Lower leg skin (tissue), 3 donors: ENCODE results near the gene ABHD17A.

Source experiments
- CTCF ChIP-seq, 3 donors: fragments of 450-650 bp; IDR thresholded peaks; one replicate each; pipeline ENCODE4 v1.5.1; 2016; ENCODE audit warnings: antibody characterized with exemption in 3 of 3, mild to moderate bottlenecking in 3 of 3, moderate library complexity in 2 of 3
- POLR2A ChIP-seq, 2 donors: fragments of 450-650 bp; IDR thresholded peaks; one replicate each; pipeline ENCODE4 v1.6.1; 2016 to 2017; ENCODE audit warnings: antibody characterized with exemption in 2 of 2, mild to moderate bottlenecking in 1 of 2, moderate library complexity in 1 of 2

- TF ChIP-seq CTCF (IDR thresholded peaks at IDR 0.05) (no peak), POLR2A (IDR thresholded peaks at IDR 0.05) (no peak)
Observed at GRCh38 chr19:1856345-1856697, 29.0 kb downstream of the ABHD17A start.
